Vagina (tissue), 2 donors: Measurements from ENCODE around the gene THBS3. TPM values are rescaled to one million over a fixed set of nuclear protein-coding genes. Genes with fewer than 3 reads are reported as not detected.
"Not testable (repeated sequence)": the region's sequence is repeated elsewhere in the genome, so short reads cannot be mapped to it uniquely, and the experiment has no call there.

ENCODE experiments used
- DNase-seq, 2 donors: peaks; one replicate each; pipeline ENCODE4 v3.0.0-alpha.2; 2017; ENCODE audit errors: extremely low spot score in 2 of 2
- H3K27ac ChIP-seq: fragments of 200-600 bp; sonication (generic); one replicate; pipeline ENCODE4 v1.5.1; 2019
- H3K27me3 ChIP-seq: fragments of 200-600 bp; sonication (generic); one replicate; pipeline ENCODE4 v1.5.1; 2019
- H3K36me3 ChIP-seq, 2 donors: fragments of 200-600 bp; sonication (generic); one replicate each; pipeline ENCODE4 v1.5.1; 2017 to 2019
- H3K4me1 ChIP-seq: fragments of 200-600 bp; sonication (generic); one replicate; pipeline ENCODE4 v1.5.1; 2019
- H3K4me3 ChIP-seq, 2 donors: fragments of 200-600 bp; sonication (generic); 1 replicate in 1 of 2; 2 replicates in 1 of 2; pipeline ENCODE4 v1.5.1; 2016 to 2019
- H3K9me3 ChIP-seq: fragments of 200-600 bp; sonication (generic); one replicate; pipeline ENCODE4 v1.5.1; 2019
- CTCF ChIP-seq, 3 experiments: fragments of 450-650 bp in 2 of 3; fragments of 200-600 bp in 1 of 3; sonication (generic) in 1 of 3; IDR thresholded peaks; one replicate each; pipeline ENCODE4 v1.5.1; 2017 to 2019; ENCODE audit warnings: antibody characterized with exemption in 3 of 3, mild to moderate bottlenecking in 2 of 3, moderate library complexity in 2 of 3
- POLR2A ChIP-seq, 2 donors: fragments of 450-650 bp; IDR thresholded peaks; one replicate each; pipeline ENCODE4 v1.6.1; 2017; ENCODE audit warnings: antibody characterized with exemption in 2 of 2, mild to moderate bottlenecking in 2 of 2, moderate library complexity in 2 of 2
- POLR2AphosphoS5 ChIP-seq, 2 donors: sonication (generic); formaldehyde crosslinking; IDR thresholded peaks; one replicate each; pipeline ENCODE4 v1.9.0; 2017; ENCODE audit warnings: antibody characterized with exemption in 2 of 2, mild to moderate bottlenecking in 2 of 2, low read depth in 1 of 2; ENCODE audit not compliant: insufficient read depth in 1 of 2
- intact Hi-C: fragments of 100-400 bp; cut with DNase I; formaldehyde crosslinking; loops from one replicate; pipeline ENCODE4 v1.15.1; 2023
- total RNA-seq: library from RNA; depleted of rRNA; stranded (reverse); fragments of >200 nt; gene quantifications from one replicate; pipeline ENCODE4 v1.2.3, GENCODE V29; 2016

THBS3 gene
- total RNA-seq, 1 donor from 2014 or later, result 27.3 TPM

- peaks cover 39% of the 10 kb centered on the region for H3K4me1 ChIP-seq
These were observed 14.3 kb downstream of the THBS3 start for GRCh38 chr1:155193275-155193990.

GRCh38 chr1:155192346-155193274, 15.1 kb downstream of the THBS3 start:
- peaks cover 39% of the 10 kb centered on the region for H3K4me1 ChIP-seq
- no peaks in the 10 kb centered on the region for H3K9me3 ChIP-seq
- intact Hi-C loops, result no loop called here
- TF ChIP-seq POLR2AphosphoS5 (IDR thresholded peaks at IDR 0.05; ENCODE audit: insufficient read depth in 1 of 2, low read depth in 1 of 2), result no peak
- TF ChIP-seq CTCF (IDR thresholded peaks at IDR 0.05), result no peak
- TF ChIP-seq POLR2A (IDR thresholded peaks at IDR 0.05), result no peak
- DNase-seq, result no peak
- no peaks in the 10 kb centered on the region for H3K36me3 ChIP-seq
- no peaks in the 10 kb centered on the region for H3K27me3 ChIP-seq
- peak overlapping the region; percentile 52 to 58 for H3K4me3 ChIP-seq
- H3K27ac ChIP-seq, result peak overlapping the region; percentile 85

More at GRCh38 chr1:155193275-155193990, 14.3 kb downstream of the THBS3 start:
- peak overlapping the region; percentile 85 for H3K27ac ChIP-seq
- no peaks in the 10 kb centered on the region for H3K27me3 ChIP-seq
- peaks cover 0 to 4% of the 10 kb centered on the region in 2 donors for H3K36me3 ChIP-seq
- peak overlapping the region; percentile 52 to 58 for H3K4me3 ChIP-seq
- intact Hi-C loops, result no loop called here
- TF ChIP-seq POLR2A (IDR thresholded peaks at IDR 0.05) (no peak), CTCF (IDR thresholded peaks at IDR 0.05) (peak; percentile 79 to 96 (median 90)), POLR2AphosphoS5 (IDR thresholded peaks at IDR 0.05; ENCODE audit: insufficient read depth in 1 of 2, low read depth in 1 of 2) (peak; percentile 60 to 90)
- no peak for DNase-seq
- no peaks in the 10 kb centered on the region for H3K9me3 ChIP-seq

- H3K4me1 ChIP-seq, result peaks cover 39% of the 10 kb centered on the region
- TF ChIP-seq CTCF (IDR thresholded peaks at IDR 0.05), result no peak
- no peak for TF ChIP-seq POLR2AphosphoS5 (IDR thresholded peaks at IDR 0.05; ENCODE audit: insufficient read depth in 1 of 2, low read depth in 1 of 2)
- no peak for TF ChIP-seq POLR2A (IDR thresholded peaks at IDR 0.05)
- H3K9me3 ChIP-seq, result no peaks in the 10 kb centered on the region
- no peaks in the 10 kb centered on the region for H3K27me3 ChIP-seq
- H3K36me3 ChIP-seq, result no peaks in the 10 kb centered on the region
- intact Hi-C loops, result no loop called here
- H3K27ac ChIP-seq, result peak overlapping the region; percentile 85
- no peak for DNase-seq
- no peak overlapping the region for H3K4me3 ChIP-seq
These were observed 15.8 kb downstream of the THBS3 start for GRCh38 chr1:155191904-155192303.

- H3K36me3 ChIP-seq, intact Hi-C loops, H3K9me3 ChIP-seq, H3K4me3 ChIP-seq, DNase-seq, H3K27me3 ChIP-seq, H3K27ac ChIP-seq: not testable (repeated sequence)
- H3K4me1 ChIP-seq, result peaks cover 24% of the 10 kb centered on the region
These were observed 17.8 kb downstream of the THBS3 start for GRCh38 chr1:155189926-155190325.

GRCh38 chr1:155188268-155188667, 19.4 kb downstream of the THBS3 start:
- Histone ChIP-seq H3K9me3 (no peaks in the 10 kb centered on the region), H3K27me3 (no peaks in the 10 kb centered on the region), H3K27ac (no peak overlapping the region), H3K36me3 (no peaks in the 10 kb centered on the region), H3K4me1 (peaks cover 10% of the 10 kb centered on the region), H3K4me3 (no peak overlapping the region)
- DNase-seq, result no peak
- TF ChIP-seq CTCF (IDR thresholded peaks at IDR 0.05) (no peak), POLR2AphosphoS5 (IDR thresholded peaks at IDR 0.05; ENCODE audit: insufficient read depth in 1 of 2, low read depth in 1 of 2) (no peak)
- intact Hi-C loops, result no loop called here
